ENCODE data around the gene BST1. TPM values are rescaled to one million over a fixed set of nuclear protein-coding genes. Genes with fewer than 3 reads are reported as not detected.
A peak's percentile ranks its signal among the peaks of the same experiment; 100 is the strongest.

BST1 gene
- total RNA-seq, 1 experiment from 2014 or later: 0.31 TPM

DNA sequence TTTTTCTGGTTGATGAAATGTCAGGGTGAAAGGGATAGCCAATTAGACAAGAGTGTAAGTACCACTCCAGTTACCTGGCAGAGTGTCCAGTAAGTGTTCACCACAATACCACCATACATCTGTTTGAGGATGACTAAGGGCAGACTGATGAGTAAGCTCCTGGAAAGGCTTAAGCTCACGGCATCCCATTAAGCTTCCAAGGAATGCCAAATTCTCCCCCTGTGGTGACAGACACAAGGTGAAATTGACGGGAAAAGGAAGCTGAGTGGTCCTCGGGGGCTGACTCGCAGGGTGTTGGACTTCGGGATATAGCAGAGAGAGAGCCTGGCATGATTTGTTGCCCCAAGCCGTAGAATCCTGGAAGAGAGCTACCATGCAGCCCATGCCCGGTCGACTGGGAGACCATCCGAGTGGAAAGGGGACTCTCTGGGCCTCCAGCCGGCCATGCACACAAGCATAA is 7.6 kb upstream of the BST1 start:
- peak; percentile 41 to 71 for DNase-seq
- TF ChIP-seq, protein P1, sequence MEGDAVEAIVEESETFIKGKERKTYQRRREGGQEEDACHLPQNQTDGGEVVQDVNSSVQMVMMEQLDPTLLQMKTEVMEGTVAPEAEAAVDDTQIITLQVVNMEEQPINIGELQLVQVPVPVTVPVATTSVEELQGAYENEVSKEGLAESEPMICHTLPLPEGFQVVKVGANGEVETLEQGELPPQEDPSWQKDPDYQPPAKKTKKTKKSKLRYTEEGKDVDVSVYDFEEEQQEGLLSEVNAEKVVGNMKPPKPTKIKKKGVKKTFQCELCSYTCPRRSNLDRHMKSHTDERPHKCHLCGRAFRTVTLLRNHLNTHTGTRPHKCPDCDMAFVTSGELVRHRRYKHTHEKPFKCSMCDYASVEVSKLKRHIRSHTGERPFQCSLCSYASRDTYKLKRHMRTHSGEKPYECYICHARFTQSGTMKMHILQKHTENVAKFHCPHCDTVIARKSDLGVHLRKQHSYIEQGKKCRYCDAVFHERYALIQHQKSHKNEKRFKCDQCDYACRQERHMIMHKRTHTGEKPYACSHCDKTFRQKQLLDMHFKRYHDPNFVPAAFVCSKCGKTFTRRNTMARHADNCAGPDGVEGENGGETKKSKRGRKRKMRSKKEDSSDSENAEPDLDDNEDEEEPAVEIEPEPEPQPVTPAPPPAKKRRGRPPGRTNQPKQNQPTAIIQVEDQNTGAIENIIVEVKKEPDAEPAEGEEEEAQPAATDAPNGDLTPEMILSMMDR (conservative IDR thresholded peaks at IDR 0.05): no peak
- TF ChIP-seq EZH2 (IDR thresholded peaks at IDR 0.05; ENCODE audit: low read depth): no peak
- Histone ChIP-seq H3K4me1 (replicated peaks; ENCODE audit: insufficient read depth) (peaks cover 34% of the 10 kb centered on the region), H4K20me1 (ENCODE audit: insufficient read depth) (no peaks in the 10 kb centered on the region), H3K36me3 (ENCODE audit: low read depth) (no peaks in the 10 kb centered on the region), H3K79me2 (ENCODE audit: low read depth) (no peaks in the 10 kb centered on the region), H3K27ac (peak overlapping the region; percentile 65), H3K9me2 (ENCODE audit: insufficient read depth) (no peaks in the 10 kb centered on the region), H2AFZ (no peak overlapping the region), H3F3A (ENCODE audit: insufficient read depth, low read depth) (peaks cover 23% of the 10 kb centered on the region), H3K27me3 (ENCODE audit: insufficient read depth, low read depth) (no peaks in the 10 kb centered on the region), H3K9me3 (ENCODE audit: insufficient read depth, low read depth) (no peaks in the 10 kb centered on the region; the same call in 1 of the 2 replicates), H3K4me3 (no peak overlapping the region), H3K4me2 (peak overlapping the region; percentile 32; the same call in 1 of the 2 replicates)
- ChIA-PET CTCF (no interaction called here), POLR2A (ENCODE audit: unreplicated experiment) (interaction anchor here (0.5 to 0.6 kb wide), 4 partner anchors 14 to 85 kb away, joined by 3 to 9 read pairs (median 8); no protein-coding TSS in a partner anchor)
- TSS peak; percentile 38 for BruUV-seq (replicated peaks)
- intact Hi-C loops (cut with micrococcal nuclease; ENCODE audit: unreplicated experiment): loop anchor here (2.0 kb wide), 1 partner anchor 446 kb away; no protein-coding TSS in a partner anchor

DNA sequence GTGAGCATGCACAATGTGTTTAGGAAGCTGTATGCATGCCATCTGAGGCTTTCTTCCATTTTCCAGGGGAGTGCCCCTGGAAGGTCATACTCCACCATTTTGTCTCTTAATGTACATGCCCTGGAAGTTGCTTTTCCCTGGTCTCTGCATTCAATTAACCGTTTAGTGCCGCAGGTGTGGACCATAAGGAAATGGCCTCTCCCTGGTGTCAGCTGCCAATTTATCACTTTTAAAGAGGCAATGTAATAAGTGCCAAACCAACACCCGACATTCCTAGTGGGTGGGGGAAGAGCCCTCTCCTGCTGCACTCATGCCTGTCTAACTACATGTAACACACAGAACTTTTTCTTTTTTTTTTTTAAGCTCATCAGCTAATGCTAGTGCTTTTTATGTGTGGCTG is 7.1 kb upstream of the BST1 start:
- H3K4me1 ChIP-seq (replicated peaks; ENCODE audit: insufficient read depth): peaks cover 29% of the 10 kb centered on the region
- peaks cover 22% of the 10 kb centered on the region for H3F3A ChIP-seq (ENCODE audit: insufficient read depth, low read depth)
- H3K27ac ChIP-seq: no peak overlapping the region
- H3K4me3 ChIP-seq: no peak overlapping the region
- H3K9me2 ChIP-seq (ENCODE audit: insufficient read depth): no peaks in the 10 kb centered on the region
- CTCF ChIA-PET: no interaction called here
- no peaks in the 10 kb centered on the region for H3K27me3 ChIP-seq (ENCODE audit: insufficient read depth, low read depth)
- H3K79me2 ChIP-seq (ENCODE audit: low read depth): no peaks in the 10 kb centered on the region
- no peak overlapping the region for H3K4me2 ChIP-seq
- BruUV-seq (replicated peaks): no TSS peak
- intact Hi-C loops (cut with micrococcal nuclease; ENCODE audit: unreplicated experiment): loop anchor here (2.0 kb wide), 1 partner anchor 445 kb away; no protein-coding TSS in a partner anchor
- no peaks in the 10 kb centered on the region; the same call in 1 of the 2 replicates for H3K9me3 ChIP-seq (ENCODE audit: insufficient read depth, low read depth)
- no peaks in the 10 kb centered on the region for H4K20me1 ChIP-seq (ENCODE audit: insufficient read depth)
- POLR2A ChIA-PET (ENCODE audit: unreplicated experiment): interaction anchor here (0.6 kb wide), 3 partner anchors 15 to 30 kb away, joined by 3 to 9 read pairs (median 8); no protein-coding TSS in a partner anchor
- DNase-seq: no peak
- H3K36me3 ChIP-seq (ENCODE audit: low read depth): no peaks in the 10 kb centered on the region
- no peak overlapping the region for H2AFZ ChIP-seq
- no peak for TF ChIP-seq EZH2 (IDR thresholded peaks at IDR 0.05; ENCODE audit: low read depth)
- TF ChIP-seq, protein P1 (conservative IDR thresholded peaks at IDR 0.05): no peak

DNA sequence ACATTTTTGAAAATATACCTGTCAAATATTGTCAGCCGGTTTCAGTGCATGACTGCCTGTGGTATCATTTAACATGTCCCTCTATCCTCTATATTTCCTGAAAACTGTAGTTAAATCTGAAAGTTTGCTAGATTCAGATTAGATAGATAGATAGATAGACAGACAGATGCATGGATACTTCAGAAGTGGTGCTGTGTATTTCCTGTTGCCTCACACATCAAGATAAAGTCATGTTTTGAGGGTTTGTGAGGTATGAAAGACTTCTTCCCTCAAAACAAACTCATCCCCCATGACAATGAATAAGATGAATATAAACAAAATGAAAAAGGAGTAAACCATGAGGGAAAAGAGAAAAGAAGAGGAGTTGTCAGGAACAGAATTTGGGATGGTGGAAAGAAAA is 6.0 kb upstream of the BST1 start:
- H3K4me1 ChIP-seq (replicated peaks; ENCODE audit: insufficient read depth): peaks cover 24% of the 10 kb centered on the region
- CTCF ChIA-PET: no interaction called here
- no peak overlapping the region for H3K4me2 ChIP-seq
- no peak overlapping the region for H3K27ac ChIP-seq
- no peaks in the 10 kb centered on the region for H3K9me2 ChIP-seq (ENCODE audit: insufficient read depth)
- TF ChIP-seq, protein P1 (conservative IDR thresholded peaks at IDR 0.05): no peak
- TF ChIP-seq EZH2 (IDR thresholded peaks at IDR 0.05; ENCODE audit: low read depth): no peak
- BruUV-seq (replicated peaks): no TSS peak
- peaks cover 22% of the 10 kb centered on the region for H3F3A ChIP-seq (ENCODE audit: insufficient read depth, low read depth)
- intact Hi-C loops (cut with micrococcal nuclease; ENCODE audit: unreplicated experiment): no loop called here
- no peaks in the 10 kb centered on the region for H3K79me2 ChIP-seq (ENCODE audit: low read depth)
- POLR2A ChIA-PET (ENCODE audit: unreplicated experiment): no interaction called here
- H2AFZ ChIP-seq: no peak overlapping the region
- H3K36me3 ChIP-seq (ENCODE audit: low read depth): no peaks in the 10 kb centered on the region
- H3K27me3 ChIP-seq (ENCODE audit: insufficient read depth, low read depth): no peaks in the 10 kb centered on the region
- no peak for DNase-seq
- H4K20me1 ChIP-seq (ENCODE audit: insufficient read depth): no peaks in the 10 kb centered on the region
- no peak overlapping the region for H3K4me3 ChIP-seq
- no peaks in the 10 kb centered on the region; the same call in 1 of the 2 replicates for H3K9me3 ChIP-seq (ENCODE audit: insufficient read depth, low read depth)
